GM18951 (cell line): ENCODE data around the gene CES1.
"Not testable (repeated sequence)": the region's sequence is repeated elsewhere in the genome, so short reads cannot be mapped to it uniquely, and the experiment has no call there.

Source experiments
- POLR2A ChIP-seq: IDR thresholded peaks from 4 replicates; pipeline ENCODE4 v1.6.1; 2011; ENCODE audit warnings: mild to moderate bottlenecking; ENCODE audit not compliant: insufficient read length, insufficient read depth; ENCODE audit errors: extremely low read depth
- in situ Hi-C: fragments of 300-500 bp; cut with MboI; formaldehyde crosslinking; loops from one replicate; pipeline ENCODE4 v1.12.0; 2022; ENCODE audit warnings: low sequenced_read_pairs, mixed read lengths, inconsistent platforms; ENCODE audit not compliant: unreplicated experiment

The CES1 gene

DNA sequence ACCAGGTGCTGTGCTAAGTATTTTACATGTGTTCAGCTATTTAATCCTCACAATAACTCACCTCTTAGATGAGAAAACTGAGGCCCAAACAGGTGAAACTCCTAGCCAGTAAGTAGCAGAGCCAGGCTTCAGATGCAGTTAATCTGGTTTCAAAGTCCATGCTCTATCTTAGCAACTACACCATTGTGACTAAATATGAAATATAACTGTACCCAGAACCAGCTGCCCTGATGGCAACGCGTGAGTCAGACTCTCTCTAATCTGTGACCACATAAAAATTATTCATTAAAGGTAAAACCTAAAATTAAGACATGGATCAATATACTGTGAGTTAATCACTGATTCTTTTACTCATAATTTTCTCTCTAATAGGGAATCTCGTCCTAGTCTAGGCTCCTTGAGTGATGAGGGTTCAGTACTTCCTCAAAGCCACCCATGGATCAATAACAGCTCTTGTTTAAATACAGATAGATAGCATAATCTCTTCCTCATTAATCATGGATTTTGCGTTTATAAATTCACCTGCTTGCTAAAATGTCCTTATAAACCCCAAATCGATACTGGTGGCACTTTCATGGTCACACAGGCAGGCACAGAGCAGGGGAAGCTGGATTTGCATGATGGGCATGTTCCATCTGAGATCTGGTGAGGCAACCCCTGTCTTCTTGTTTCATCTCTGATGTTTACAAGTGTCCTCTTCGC, 50.7 kb downstream of the CES1 start:
- in situ Hi-C loops: not testable (repeated sequence)

DNA sequence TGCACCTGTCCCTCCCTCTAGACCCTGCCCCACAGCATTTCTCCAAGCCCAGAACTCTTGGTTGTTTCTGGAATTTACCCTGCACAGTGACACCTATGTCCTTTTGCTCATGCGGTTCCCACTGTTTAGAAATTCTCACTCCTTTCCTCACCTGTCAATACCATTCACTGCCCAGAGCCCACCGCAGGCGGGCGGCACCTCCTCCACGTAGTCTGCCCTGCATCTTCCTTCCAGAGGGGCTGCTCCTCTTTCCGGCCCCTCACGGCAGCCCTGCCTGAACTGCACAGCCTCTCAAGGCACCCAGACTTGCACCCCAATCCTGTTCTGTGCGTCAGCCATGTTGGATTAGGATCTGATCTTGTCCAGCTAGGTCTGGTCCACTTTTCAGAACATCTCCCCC, 51.4 kb downstream of the CES1 start:
- in situ Hi-C loops: not testable (repeated sequence)

DNA sequence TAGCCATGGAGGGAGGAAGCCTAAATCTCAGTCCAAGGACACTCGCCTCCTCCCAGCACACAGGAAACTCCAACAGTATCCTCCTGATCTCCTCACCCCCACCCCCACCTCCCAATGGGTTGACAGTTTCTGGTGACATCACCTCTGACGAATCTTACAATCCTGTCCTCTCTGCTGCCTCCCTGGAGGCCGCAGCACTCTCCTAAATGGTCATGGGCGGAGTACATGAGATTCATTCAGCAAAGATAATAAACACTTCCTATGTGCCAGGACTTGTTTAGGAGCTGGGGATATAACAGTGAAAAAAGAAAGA, 52.8 kb downstream of the CES1 start:
- in situ Hi-C loops: not testable (repeated sequence)

DNA sequence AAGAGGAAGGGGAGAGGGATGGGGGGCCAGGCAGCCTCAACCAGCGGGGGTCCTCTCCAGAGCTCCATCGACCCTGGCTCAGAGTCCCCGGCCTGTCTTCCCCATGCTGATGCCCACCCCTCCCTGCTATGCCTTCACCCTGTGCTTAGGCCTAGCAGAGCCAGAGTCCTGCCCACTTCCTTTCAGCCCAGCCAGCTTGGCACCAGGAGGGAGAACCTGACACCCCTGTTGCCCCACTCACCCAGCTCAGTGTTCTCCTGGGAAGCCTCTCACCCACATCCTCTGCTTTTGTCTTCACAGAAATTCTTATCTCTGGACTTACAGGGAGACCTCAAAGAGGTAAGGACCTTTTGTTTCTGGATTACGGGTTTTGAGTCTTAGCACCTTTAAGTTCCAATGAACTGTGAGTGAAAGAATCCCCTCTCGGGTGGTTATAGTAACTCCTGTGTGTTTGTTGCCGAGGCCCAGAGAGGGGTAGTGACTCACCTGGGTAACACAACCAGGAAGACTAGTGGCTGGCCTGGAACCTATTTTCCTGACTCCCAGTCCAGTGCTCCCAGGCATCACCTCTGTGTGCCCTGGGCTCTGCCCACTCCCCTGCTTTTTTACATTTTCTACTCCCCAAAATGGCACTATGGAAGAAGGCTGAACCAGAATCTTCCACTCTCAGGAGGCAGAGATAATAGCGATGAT, 53.3 kb downstream of the CES1 start:
- TF ChIP-seq POLR2A: no peak
- in situ Hi-C loops: no loop called here

DNA sequence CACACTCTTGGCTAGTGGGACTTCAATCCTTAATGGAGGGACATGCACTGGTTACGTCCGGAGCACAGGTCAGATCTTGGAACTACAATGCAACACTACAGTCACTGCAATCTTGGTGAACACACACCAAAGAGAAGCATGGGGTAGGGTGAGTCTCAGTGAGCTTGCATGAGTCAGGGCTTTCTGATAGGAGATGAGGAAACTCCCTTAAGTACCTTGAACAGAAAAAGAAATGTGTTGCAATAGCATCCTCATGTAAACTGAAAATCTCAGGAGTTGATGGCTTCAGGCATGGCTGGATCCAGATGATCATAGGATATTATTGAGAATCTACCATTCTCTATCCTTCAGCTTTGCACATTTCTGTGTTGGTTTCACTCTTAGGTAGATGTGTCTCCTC, 54.1 kb downstream of the CES1 start:
- TF ChIP-seq POLR2A: no peak
- in situ Hi-C loops: no loop called here

DNA sequence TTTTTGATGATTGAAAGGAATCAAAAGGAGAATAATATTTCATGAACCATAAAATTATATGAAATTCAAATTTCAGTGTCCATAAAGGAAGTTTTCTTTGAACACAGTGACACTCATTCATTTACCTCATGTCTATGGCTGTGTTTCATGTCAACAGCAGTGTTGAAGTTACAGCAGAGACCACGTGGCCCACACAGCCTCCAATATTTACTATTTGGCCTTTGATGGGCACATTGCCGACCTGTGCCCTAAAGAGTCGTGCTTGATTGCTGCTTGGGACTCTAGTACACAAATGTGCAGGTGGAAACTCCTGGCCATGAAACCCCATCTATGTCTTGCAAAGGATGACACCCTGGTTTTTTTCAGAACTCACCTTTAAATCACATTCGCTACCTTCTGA, 57.0 kb downstream of the CES1 start:
- TF ChIP-seq POLR2A: no peak
- in situ Hi-C loops: no loop called here

DNA sequence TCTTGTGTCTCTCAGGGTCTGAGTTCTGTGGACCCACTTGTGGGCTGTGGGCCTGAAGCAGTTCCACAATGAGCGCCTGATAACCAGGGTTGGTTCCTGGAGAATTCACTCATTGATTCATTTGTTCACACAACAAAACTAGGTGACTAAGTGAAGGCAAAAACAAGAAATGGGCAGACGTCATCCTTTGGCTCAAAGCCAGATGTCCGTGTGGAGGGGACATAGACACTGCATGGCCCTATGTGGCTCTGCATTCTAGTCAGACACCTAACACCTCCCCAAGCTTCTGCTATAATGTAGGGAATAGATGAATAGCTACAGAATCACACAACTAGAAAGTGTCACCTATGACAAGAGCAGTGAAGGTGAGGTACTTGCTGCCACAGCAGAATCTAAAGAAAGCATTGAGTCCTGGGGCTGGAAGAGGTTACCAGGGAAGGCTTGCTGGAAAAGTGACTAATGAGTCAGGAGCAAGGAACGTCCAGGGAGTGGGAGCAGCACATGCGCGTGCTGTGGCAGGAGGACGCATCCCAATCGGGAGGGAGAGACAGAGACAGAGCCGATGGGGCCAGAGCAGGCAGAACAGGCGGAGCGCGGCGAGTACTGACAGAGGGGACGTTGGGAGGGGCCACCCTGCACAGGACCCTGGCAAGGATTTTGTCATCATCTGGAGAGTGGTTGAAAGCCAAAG, 58.9 kb downstream of the CES1 start:
- in situ Hi-C loops: no loop called here
- TF ChIP-seq POLR2A: no peak

DNA sequence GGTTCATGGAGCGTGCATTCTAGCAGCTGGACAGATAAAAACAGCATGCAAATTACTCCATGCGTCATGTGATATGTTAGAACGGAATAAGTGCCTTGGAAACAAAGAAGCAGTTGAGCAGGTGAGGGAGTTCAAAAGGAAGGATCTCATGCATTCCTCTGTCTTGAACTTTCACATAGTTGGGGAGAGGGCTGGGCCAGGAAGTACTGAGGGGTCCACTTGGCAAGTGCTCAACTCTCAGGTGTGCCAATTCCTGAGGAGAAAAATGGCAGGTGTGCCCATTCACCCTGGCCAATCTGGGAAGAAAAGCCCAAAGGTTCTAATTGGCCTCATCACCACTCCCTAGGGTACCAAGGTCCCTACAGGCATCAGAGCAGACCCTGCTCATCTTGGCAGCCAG, 67.7 kb downstream of the CES1 start:
- no peak for TF ChIP-seq POLR2A

DNA sequence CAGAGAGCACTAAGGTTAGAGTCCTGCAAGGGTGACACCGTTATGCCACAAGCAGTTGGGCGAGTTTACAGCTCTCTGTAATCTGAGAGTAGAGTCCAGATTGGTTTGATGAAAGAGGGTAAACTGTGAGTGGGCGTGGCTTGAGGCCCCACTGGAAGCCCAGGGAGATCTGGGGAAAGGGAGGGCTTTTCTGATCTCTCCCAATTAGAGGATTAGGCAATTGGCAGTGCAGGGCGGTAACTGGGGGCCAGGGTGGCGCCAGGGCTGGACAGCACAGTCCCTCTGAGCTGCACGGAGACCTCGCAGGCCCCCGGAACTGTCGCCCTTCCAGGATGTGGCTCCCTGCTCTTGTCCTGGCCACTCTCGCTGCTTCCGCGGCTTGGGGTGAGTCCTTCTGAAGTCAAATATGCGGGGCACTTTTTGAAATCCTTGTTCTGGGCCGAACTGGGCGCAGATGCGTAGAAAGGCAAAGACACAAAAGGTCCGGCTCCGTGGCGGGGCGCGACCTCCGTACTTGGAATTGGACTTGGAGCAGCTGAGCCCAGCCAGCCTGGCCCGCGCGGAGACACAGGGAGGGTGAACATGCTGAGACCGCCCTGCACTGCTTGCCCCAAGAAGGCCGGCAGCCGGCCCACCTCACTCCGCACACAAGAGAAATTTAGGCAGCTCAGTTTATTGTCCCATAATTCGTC, 72.4 kb downstream of the CES1 start:
- in situ Hi-C loops: loop anchor here (5.0 kb wide), 1 partner anchor 72 kb away; the partner anchor contains the start of gene CES1

More for the DNA sequence above, 67.7 kb downstream of the CES1 start:
- in situ Hi-C loops: no loop called here

DNA sequence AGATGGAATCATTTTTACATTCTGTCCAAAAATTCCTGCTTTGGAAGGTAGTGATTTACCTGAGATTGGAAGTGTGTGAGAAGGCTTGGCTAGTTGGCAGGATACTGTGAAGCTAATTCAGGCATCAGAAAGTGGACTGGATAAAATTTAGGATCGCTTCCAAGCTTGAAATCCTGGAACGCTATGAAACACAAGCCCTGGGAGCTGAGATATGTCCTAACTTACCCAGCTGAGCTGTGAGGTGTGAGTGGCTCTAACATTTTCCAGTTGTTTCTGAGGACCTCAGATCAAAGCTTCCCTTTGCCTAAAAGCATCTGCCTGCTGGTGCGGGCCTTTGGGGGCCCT, 73.0 kb downstream of the CES1 start:
- in situ Hi-C loops: loop anchor here (5.0 kb wide), 1 partner anchor 72 kb away; the partner anchor contains the start of gene CES1

More for the DNA sequence above, 72.4 kb downstream of the CES1 start:
- TF ChIP-seq POLR2A: no peak

DNA sequence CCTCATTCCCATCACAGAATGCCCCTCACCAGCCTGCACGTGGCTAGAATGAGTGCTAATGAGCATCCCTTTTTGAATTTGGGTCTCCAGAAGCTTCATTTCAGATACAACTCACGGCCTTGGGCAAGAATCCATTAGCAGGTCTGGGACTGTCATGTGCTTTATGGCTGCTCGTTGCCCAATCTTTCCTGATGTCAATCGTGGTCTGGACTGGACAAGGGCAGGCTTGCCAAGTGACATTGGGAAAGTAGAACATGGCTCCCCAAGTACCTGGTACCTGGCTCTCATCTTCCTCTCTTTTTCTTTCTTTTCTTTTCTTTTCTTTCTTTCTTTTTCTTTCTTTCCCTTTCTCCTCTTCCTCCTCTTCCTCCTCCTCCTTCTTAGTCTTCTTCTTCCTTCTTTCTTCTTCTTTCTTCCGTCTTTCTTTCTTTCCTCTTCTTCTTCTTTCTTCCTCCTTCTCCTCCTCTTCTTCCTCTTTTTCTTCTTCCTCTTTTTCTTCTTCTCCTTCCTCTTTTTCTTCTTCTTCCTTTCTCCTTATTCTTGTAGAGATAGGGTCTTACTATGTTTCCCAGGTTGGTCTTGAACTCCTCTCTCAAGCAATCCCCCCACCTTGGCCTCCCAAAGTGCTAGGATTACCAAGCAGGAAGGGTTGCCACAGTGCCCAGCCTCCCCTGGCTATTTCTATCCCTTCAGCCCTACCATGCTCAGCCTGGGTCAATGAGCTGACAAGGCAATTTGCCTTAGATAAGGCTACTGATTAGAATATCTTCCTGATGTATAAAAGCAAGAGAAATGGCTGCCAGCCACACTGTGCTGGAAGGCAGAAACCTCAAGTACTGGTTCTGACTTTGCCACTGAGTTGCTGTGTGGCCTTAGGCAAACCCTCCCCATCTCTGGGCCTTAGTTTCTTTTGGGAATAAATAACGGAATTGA, 75.0 kb downstream of the CES1 start:
- in situ Hi-C loops: not testable (repeated sequence)

DNA sequence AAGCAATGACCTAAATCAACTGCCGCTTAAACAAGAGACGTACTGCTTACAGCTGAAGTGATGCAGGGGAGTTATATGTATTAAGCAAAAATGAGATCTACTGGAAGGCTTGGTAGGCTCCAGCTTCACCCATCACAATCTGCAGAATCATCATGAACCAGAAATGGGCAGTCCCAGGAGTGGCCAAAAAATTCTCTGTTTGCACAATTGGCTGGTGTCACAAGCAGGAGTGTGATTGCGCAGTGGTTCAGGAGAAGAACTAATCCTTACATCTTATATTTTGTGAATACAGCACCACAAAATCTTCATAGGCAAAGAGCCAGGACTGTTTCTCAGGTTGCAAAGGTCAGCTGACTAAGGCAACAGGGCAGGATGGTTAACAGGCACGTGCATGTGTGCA, 75.9 kb downstream of the CES1 start:
- in situ Hi-C loops: no loop called here
- no peak for TF ChIP-seq POLR2A

DNA sequence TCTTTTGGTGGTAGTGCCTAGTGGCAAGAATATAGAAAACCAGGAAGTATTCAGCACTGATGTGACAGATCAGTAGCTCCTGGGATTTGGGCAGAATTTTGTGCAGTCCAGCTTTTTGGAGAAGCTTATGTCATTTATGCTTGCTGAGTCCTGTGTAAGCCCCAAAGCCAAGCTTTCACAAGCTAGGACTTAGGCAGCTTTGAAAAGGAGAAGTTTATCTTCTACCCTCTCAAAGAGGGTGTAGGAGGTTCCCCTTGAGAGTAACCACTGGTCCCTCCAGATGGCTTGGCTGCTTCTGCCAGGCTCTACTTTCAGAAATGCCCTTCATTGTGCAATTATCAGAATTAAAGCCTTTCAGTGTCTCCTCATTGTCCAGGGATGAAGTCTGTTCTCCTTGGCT, 78.8 kb downstream of the CES1 start:
- in situ Hi-C loops: no loop called here
- no peak for TF ChIP-seq POLR2A

DNA sequence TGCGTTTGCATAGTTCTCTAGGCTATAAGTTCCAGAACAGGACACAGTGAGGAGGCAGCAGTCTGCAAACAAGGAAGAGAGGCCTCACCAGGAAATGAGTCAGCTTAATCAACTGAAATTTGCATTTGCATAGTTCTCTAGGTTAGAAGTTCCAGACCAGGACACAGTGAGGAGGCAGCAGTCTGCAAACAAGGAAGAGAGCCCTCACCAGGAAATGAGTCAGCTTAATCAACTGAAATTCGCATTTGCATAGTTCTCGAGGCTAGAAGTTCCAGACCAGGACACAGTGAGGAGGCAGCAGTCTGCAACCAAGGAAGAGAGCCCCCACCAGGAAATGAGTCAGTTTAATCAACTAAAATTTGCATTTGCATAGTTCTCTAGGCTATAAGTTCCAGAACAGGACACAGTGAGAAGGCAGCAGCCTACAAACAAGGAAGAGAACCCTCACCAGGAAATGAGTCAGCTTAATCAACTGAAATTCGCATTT, 79.7 kb downstream of the CES1 start:
- in situ Hi-C loops: not testable (repeated sequence)
